Measurements from ENCODE around the gene HOXB4.
"Not testable (repeated sequence)": the region's sequence is repeated elsewhere in the genome, so short reads cannot be mapped to it uniquely, and the experiment has no call there.

DNA sequence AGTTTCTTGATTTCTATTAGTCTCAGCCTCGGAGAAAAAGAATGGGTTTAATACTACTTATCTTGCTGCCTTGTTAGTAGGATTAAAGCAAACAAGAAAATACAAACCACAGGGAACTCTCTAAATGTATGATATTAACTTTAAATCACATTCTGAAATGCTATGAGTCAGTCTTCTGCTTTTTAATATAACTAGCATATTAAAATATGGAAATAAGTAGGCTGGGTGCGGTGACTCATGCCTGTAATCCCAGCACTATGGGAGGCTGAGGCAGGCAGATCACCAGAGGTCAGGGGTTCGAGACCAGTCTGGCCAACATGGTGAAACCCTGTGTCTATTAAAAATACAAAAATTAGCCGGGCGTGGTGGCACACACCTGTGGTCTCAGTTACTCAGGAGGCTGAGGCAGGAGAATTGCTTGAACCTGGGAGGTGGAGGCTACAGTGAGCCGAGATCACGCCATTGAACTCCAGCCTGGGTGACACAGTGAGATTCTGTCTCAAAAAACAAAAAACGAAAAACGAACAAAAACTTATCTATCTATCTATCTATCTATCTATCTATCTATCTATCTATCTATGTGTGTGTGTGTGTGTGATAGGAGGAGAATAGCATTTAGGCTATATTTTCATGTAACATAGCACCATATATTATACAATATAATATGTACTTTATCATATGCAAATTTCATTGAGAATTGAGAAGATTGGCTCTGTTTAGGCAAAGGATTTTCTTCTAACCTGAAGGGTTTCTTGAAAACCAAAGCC lies 42.2 kb downstream of the HOXB4 start:
- not testable (repeated sequence) for TF ChIP-seq MYBL2, NR2C2 (CRISPR knock-in tag; IDR thresholded peaks at IDR 0.05)
- TF ChIP-seq, protein P1, sequence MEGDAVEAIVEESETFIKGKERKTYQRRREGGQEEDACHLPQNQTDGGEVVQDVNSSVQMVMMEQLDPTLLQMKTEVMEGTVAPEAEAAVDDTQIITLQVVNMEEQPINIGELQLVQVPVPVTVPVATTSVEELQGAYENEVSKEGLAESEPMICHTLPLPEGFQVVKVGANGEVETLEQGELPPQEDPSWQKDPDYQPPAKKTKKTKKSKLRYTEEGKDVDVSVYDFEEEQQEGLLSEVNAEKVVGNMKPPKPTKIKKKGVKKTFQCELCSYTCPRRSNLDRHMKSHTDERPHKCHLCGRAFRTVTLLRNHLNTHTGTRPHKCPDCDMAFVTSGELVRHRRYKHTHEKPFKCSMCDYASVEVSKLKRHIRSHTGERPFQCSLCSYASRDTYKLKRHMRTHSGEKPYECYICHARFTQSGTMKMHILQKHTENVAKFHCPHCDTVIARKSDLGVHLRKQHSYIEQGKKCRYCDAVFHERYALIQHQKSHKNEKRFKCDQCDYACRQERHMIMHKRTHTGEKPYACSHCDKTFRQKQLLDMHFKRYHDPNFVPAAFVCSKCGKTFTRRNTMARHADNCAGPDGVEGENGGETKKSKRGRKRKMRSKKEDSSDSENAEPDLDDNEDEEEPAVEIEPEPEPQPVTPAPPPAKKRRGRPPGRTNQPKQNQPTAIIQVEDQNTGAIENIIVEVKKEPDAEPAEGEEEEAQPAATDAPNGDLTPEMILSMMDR (IDR thresholded peaks at IDR 0.05): not testable (repeated sequence)
- TF ChIP-seq, protein P2, sequence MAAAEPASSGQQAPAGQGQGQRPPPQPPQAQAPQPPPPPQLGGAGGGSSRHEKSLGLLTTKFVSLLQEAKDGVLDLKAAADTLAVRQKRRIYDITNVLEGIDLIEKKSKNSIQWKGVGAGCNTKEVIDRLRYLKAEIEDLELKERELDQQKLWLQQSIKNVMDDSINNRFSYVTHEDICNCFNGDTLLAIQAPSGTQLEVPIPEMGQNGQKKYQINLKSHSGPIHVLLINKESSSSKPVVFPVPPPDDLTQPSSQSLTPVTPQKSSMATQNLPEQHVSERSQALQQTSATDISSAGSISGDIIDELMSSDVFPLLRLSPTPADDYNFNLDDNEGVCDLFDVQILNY (CRISPR knock-in tag; IDR thresholded peaks at IDR 0.05): not testable (repeated sequence)
- TF ChIP-seq, protein P3, sequence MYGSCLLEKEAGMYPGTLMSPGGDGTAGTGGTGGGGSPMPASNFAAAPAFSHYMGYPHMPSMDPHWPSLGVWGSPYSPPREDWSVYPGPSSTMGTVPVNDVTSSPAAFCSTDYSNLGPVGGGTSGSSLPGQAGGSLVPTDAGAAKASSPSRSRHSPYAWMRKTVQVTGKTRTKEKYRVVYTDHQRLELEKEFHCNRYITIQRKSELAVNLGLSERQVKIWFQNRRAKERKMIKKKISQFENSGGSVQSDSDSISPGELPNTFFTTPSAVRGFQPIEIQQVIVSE (CRISPR knock-in tag; IDR thresholded peaks at IDR 0.05; ENCODE audit: borderline replicate concordance): not testable (repeated sequence)
- TF ChIP-seq, protein P4, sequence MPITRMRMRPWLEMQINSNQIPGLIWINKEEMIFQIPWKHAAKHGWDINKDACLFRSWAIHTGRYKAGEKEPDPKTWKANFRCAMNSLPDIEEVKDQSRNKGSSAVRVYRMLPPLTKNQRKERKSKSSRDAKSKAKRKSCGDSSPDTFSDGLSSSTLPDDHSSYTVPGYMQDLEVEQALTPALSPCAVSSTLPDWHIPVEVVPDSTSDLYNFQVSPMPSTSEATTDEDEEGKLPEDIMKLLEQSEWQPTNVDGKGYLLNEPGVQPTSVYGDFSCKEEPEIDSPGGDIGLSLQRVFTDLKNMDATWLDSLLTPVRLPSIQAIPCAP (CRISPR knock-in tag; IDR thresholded peaks at IDR 0.05): not testable (repeated sequence)
- TF ChIP-seq, protein P5, sequence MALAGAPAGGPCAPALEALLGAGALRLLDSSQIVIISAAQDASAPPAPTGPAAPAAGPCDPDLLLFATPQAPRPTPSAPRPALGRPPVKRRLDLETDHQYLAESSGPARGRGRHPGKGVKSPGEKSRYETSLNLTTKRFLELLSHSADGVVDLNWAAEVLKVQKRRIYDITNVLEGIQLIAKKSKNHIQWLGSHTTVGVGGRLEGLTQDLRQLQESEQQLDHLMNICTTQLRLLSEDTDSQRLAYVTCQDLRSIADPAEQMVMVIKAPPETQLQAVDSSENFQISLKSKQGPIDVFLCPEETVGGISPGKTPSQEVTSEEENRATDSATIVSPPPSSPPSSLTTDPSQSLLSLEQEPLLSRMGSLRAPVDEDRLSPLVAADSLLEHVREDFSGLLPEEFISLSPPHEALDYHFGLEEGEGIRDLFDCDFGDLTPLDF (CRISPR knock-in tag; IDR thresholded peaks at IDR 0.05): not testable (repeated sequence)
- TF ChIP-seq, protein P6, sequence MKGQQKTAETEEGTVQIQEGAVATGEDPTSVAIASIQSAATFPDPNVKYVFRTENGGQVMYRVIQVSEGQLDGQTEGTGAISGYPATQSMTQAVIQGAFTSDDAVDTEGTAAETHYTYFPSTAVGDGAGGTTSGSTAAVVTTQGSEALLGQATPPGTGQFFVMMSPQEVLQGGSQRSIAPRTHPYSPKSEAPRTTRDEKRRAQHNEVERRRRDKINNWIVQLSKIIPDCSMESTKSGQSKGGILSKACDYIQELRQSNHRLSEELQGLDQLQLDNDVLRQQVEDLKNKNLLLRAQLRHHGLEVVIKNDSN (CRISPR knock-in tag; IDR thresholded peaks at IDR 0.05): not testable (repeated sequence)
- TF ChIP-seq, protein P7, sequence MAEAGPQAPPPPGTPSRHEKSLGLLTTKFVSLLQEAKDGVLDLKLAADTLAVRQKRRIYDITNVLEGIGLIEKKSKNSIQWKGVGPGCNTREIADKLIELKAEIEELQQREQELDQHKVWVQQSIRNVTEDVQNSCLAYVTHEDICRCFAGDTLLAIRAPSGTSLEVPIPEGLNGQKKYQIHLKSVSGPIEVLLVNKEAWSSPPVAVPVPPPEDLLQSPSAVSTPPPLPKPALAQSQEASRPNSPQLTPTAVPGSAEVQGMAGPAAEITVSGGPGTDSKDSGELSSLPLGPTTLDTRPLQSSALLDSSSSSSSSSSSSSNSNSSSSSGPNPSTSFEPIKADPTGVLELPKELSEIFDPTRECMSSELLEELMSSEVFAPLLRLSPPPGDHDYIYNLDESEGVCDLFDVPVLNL (CRISPR knock-in tag; IDR thresholded peaks at IDR 0.05; ENCODE audit: borderline replicate concordance, low read depth): not testable (repeated sequence)
